HEK293 (cell line): Measurements from ENCODE around the gene KIF21B.

ENCODE experiments used
- CTCF ChIA-PET: fragments of 350-600 bp; formaldehyde crosslinking; extraction: SDS; loops from one replicate; lab custom pipeline; 2021; ENCODE audit warnings: antibody characterized with exemption; lab: Yijun Ruan, JAX
- POLR2A ChIA-PET: fragments of 300-600 bp; formaldehyde crosslinking; extraction: SDS; loops from one replicate; lab custom pipeline; 2020; ENCODE audit warnings: antibody characterized with exemption, inconsistent platforms; lab: Yijun Ruan, JAX
- H3K27ac ChIP-seq: fragments of 200-500 bp; sonication (Bioruptor generic); 2 replicates; pipeline ENCODE4 v1.5.1; 2014; ENCODE audit warnings: low read depth, low read length, control low read depth, inconsistent platforms; ENCODE audit errors: extremely low read depth
- H3K36me3 ChIP-seq, 2 experiments: fragments of 200-500 bp in 1 of 2; sonication (Bioruptor generic) in 1 of 2; 1 replicate in 1 of 2; 2 replicates in 1 of 2; pipeline ENCODE4 v1.5.1; 2014 to 2017; ENCODE audit warnings: inconsistent platforms in 2 of 2, low read length in 2 of 2; ENCODE audit not compliant: control insufficient read depth in 2 of 2, insufficient read depth in 1 of 2
- H3K4me1 ChIP-seq: fragments of 200-500 bp; sonication (Bioruptor generic); 2 replicates; pipeline ENCODE4 v1.5.1; 2014; ENCODE audit warnings: mild to moderate bottlenecking, low read length, inconsistent platforms; ENCODE audit not compliant: control insufficient read depth, insufficient read depth
- H3K4me3 ChIP-seq: 2 replicates; pipeline ENCODE4 v1.5.1; 2011; ENCODE audit warnings: low read depth, mild to moderate bottlenecking, control low read depth, low read length, moderate library complexity
- H3K9me3 ChIP-seq: fragments of 200-500 bp; sonication (Bioruptor generic); 2 replicates; pipeline ENCODE4 v1.5.1; 2014; ENCODE audit warnings: low read depth, low read length, inconsistent platforms; ENCODE audit not compliant: control insufficient read depth, insufficient read depth
- BCL6B ChIP-seq: fragments of 450-650 bp; formaldehyde crosslinking; IDR thresholded peaks from 2 replicates; pipeline ENCODE4 v1.5.1; 2017; ENCODE audit warnings: missing biosample characterization, missing genetic modification characterization
- ELK4 ChIP-seq: IDR thresholded peaks from 2 replicates; pipeline ENCODE4 v1.6.1; 2011; ENCODE audit warnings: mild to moderate bottlenecking, low read depth, low read length, borderline replicate concordance
- GLIS2 ChIP-seq: fragments of 450-650 bp; formaldehyde crosslinking; IDR thresholded peaks from 2 replicates; pipeline ENCODE4 v1.5.1; 2016; ENCODE audit warnings: missing biosample characterization, missing genetic modification characterization
- HOXC10 ChIP-seq: sonication (generic); formaldehyde crosslinking; IDR thresholded peaks from 2 replicates; pipeline ENCODE4 v1.8.1; 2023; ENCODE audit warnings: mild to moderate bottlenecking, missing genetic modification reagents
- KLF1 ChIP-seq: fragments of 450-650 bp; formaldehyde crosslinking; IDR thresholded peaks from 2 replicates; pipeline ENCODE4 v1.5.1; 2016; ENCODE audit warnings: missing biosample characterization, missing genetic modification characterization
- KLF17 ChIP-seq: fragments of 450-650 bp; formaldehyde crosslinking; IDR thresholded peaks from 2 replicates; pipeline ENCODE4 v1.5.1; 2016; ENCODE audit warnings: missing biosample characterization, missing genetic modification characterization
- SP7 ChIP-seq: fragments of 450-650 bp; formaldehyde crosslinking; IDR thresholded peaks from 2 replicates; pipeline ENCODE4 v1.5.1; 2016; ENCODE audit warnings: missing biosample characterization, missing genetic modification characterization
- YY1 ChIP-seq: fragments of 450-650 bp; formaldehyde crosslinking; IDR thresholded peaks from 2 replicates; pipeline ENCODE4 v1.5.1; 2018; ENCODE audit warnings: missing biosample characterization, missing genetic modification characterization
- ZFP3 ChIP-seq: fragments of 450-650 bp; formaldehyde crosslinking; IDR thresholded peaks from 2 replicates; pipeline ENCODE4 v1.5.1; 2016; ENCODE audit warnings: low read depth, missing biosample characterization, missing genetic modification characterization
- ZNF280C ChIP-seq: fragments of 450-650 bp; formaldehyde crosslinking; IDR thresholded peaks from 2 replicates; pipeline ENCODE4 v1.5.1; 2016; ENCODE audit warnings: missing biosample characterization, missing genetic modification characterization
- ZNF335 ChIP-seq: fragments of 450-650 bp; formaldehyde crosslinking; conservative IDR thresholded peaks from 2 replicates; pipeline ENCODE4 v1.5.1; 2016; ENCODE audit warnings: missing biosample characterization, missing genetic modification characterization
- ZNF629 ChIP-seq: fragments of 450-650 bp; formaldehyde crosslinking; IDR thresholded peaks from 2 replicates; pipeline ENCODE4 v1.5.1; 2017; ENCODE audit warnings: missing biosample characterization, missing genetic modification characterization
- ZXDB ChIP-seq: fragments of 450-650 bp; formaldehyde crosslinking; IDR thresholded peaks from 2 replicates; pipeline ENCODE4 v1.5.1; 2016; ENCODE audit warnings: missing biosample characterization, missing genetic modification characterization

KIF21B gene

GRCh38 chr1:201013031-201013485 is 10.5 kb downstream of the KIF21B start:
- peaks cover 5% of the 10 kb centered on the region for H3K4me1 ChIP-seq
- no peaks in the 10 kb centered on the region for H3K36me3 ChIP-seq
- no peak overlapping the region for H3K27ac ChIP-seq
- peak; percentile 14; the same call in 1 of the 2 replicates for TF ChIP-seq KLF1 (tag by site-specific recombination)
- 0 out of 2 replicates have a peak, but pooled peaks have one; percentile 23 for TF ChIP-seq KLF17 (tag by site-specific recombination)
- TF ChIP-seq GLIS2 (tag by site-specific recombination): 0 out of 2 replicates have a peak, but pooled peaks have one; percentile 11
- TF ChIP-seq SP7 (tag by site-specific recombination): no peak
- no peak for TF ChIP-seq ZNF280C (tag by site-specific recombination)
- TF ChIP-seq HOXC10 (CRISPR knock-in tag): no peak
- no peak for TF ChIP-seq ZNF335 (tag by site-specific recombination)
- TF ChIP-seq BCL6B (tag by site-specific recombination): peak; percentile 86
- no peak overlapping the region for H3K4me3 ChIP-seq
- H3K9me3 ChIP-seq: no peaks in the 10 kb centered on the region
- ChIA-PET POLR2A (no interaction called here), CTCF (interaction anchor here (0.8 kb wide), 1 partner anchor 23 kb away, joined by 3 read pairs; no protein-coding TSS in a partner anchor)

- Histone ChIP-seq H3K4me3 (no peak overlapping the region), H3K4me1 (peaks cover 3% of the 10 kb centered on the region), H3K27ac (no peak overlapping the region), H3K36me3 (no peaks in the 10 kb centered on the region), H3K9me3 (no peaks in the 10 kb centered on the region)
- ChIA-PET POLR2A (no interaction called here), CTCF (interaction anchor here (1.1 to 1.9 kb wide), 4 partner anchors 8 to 103 kb away, joined by 3 to 7 read pairs (median 4); no protein-coding TSS in a partner anchor)
- TF ChIP-seq ZXDB (tag by site-specific recombination): no peak
- no peak for TF ChIP-seq GLIS2 (tag by site-specific recombination)
- no peak for TF ChIP-seq ZFP3 (tag by site-specific recombination)
- no peak for TF ChIP-seq ELK4
These were observed 11.9 kb downstream of the KIF21B start for GRCh38 chr1:201011616-201012015.

- ChIA-PET POLR2A (no interaction called here), CTCF (interaction anchor here (0.6 to 1.9 kb wide), 7 partner anchors 9 to 38 kb away, joined by 3 to 7 read pairs (median 3); no protein-coding TSS in a partner anchor)
- Histone ChIP-seq H3K4me1 (no peaks in the 10 kb centered on the region), H3K36me3 (no peaks in the 10 kb centered on the region), H3K9me3 (no peaks in the 10 kb centered on the region), H3K4me3 (no peak overlapping the region), H3K27ac (no peak overlapping the region)
- TF ChIP-seq YY1 (tag by site-specific recombination) (no peak), ZNF629 (tag by site-specific recombination) (no peak)
These were observed 13.4 kb downstream of the KIF21B start for GRCh38 chr1:201009962-201010645.
